SK-N-SH treated with all-trans-retinoic acid at 6 μM for 48 hours (cell line): ENCODE data around the gene CD52.

Experiments used
- ESRRG ChIP-seq: fragments of 250-450 bp; sonication (Bioruptor Pico); IDR thresholded peaks from 2 replicates; pipeline ENCODE4 v1.6.1; 2021; ENCODE audit warnings: mild to moderate bottlenecking
- GLIS3 ChIP-seq: fragments of 250-450 bp; sonication (Bioruptor Pico); IDR thresholded peaks from 2 replicates; pipeline ENCODE4 v1.5.0; 2020; ENCODE audit warnings: mild to moderate bottlenecking, moderate library complexity
- OSR1 ChIP-seq: fragments of 250-450 bp; sonication (Bioruptor Pico); IDR thresholded peaks from 2 replicates; pipeline ENCODE4 v1.8.0; 2022; ENCODE audit warnings: moderate library complexity, mild to moderate bottlenecking, inconsistent platforms
- PATZ1 ChIP-seq: fragments of 250-450 bp; sonication (Bioruptor Pico); IDR thresholded peaks from 2 replicates; pipeline ENCODE4 v1.8.0; 2020; ENCODE audit warnings: mild to moderate bottlenecking, moderate library complexity, borderline replicate concordance
- POU6F1 ChIP-seq: fragments of 250-450 bp; sonication (Bioruptor Pico); IDR thresholded peaks from 2 replicates; pipeline ENCODE4 v1.8.0; 2021; ENCODE audit warnings: low read depth, mild to moderate bottlenecking, moderate library complexity, borderline replicate concordance
- PPARA ChIP-seq: fragments of 250-450 bp; sonication (Bioruptor Pico); IDR thresholded peaks from 2 replicates; pipeline ENCODE4 v1.5.0; 2020; ENCODE audit warnings: mild to moderate bottlenecking, borderline replicate concordance
- RARB ChIP-seq: fragments of 250-450 bp; sonication (Bioruptor Pico); IDR thresholded peaks from 2 replicates; pipeline ENCODE4 v1.8.0; 2021; ENCODE audit warnings: mild to moderate bottlenecking, moderate library complexity
- ZNF565 ChIP-seq: fragments of 450-650 bp; formaldehyde crosslinking; conservative IDR thresholded peaks from 2 replicates; pipeline ENCODE4 v1.5.0; 2020; ENCODE audit warnings: low read depth, mild to moderate bottlenecking, moderate library complexity

GRCh38 chr1:26344147-26344920, 26.6 kb downstream of the CD52 start:
- TF ChIP-seq RARB (CRISPR knock-in tag): no peak
- TF ChIP-seq PATZ1: no peak
- TF ChIP-seq POU6F1: no peak
- TF ChIP-seq OSR1 (CRISPR knock-in tag): no peak
- TF ChIP-seq GLIS3: no peak
- no peak for TF ChIP-seq ZNF565 (CRISPR knock-in tag)
- TF ChIP-seq PPARA: no peak
- TF ChIP-seq ESRRG (CRISPR knock-in tag): no peak
